Right lobe of liver (tissue), 6 donors: Measurements from ENCODE around the gene NFKBIL1. TPM values are rescaled to one million over a fixed set of nuclear protein-coding genes. Genes with fewer than 3 reads are reported as not detected.
"Not testable (repeated sequence)": the region's sequence is repeated elsewhere in the genome, so short reads cannot be mapped to it uniquely, and the experiment has no call there.

Source experiments
- ATAC-seq, 4 donors: fragments of 200-7000 bp; cut with Tn5 transposase; one replicate each; pipeline ENCODE4 v1.9.1; 2020; ENCODE audit warnings: mild to moderate bottlenecking in 4 of 4, moderate library complexity in 4 of 4
- DNase-seq, 3 donors: peaks; one replicate each; pipeline ENCODE4 v3.0.0-alpha.2; 2020
- H3K27ac ChIP-seq, 3 donors: fragments of 200-600 bp; one replicate each; pipeline ENCODE4 v1.8.0; 2022
- H3K27me3 ChIP-seq, 2 donors: fragments of 200-600 bp; one replicate each; pipeline ENCODE4 v1.8.0; 2022
- H3K36me3 ChIP-seq, 4 donors: fragments of 200-600 bp; sonication (generic) in 1 of 4; one replicate each; pipeline versions ENCODE4 v1.5.1 to v1.8.0; 2017 to 2022; ENCODE audit warnings: control low read depth in 1 of 4
- H3K4me1 ChIP-seq, 4 donors: fragments of 200-600 bp; sonication (generic) in 1 of 4; one replicate each; pipeline versions ENCODE4 v1.5.1 to v1.8.0; 2017 to 2022; ENCODE audit warnings: control low read depth in 1 of 4
- H3K4me3 ChIP-seq, 3 donors: fragments of 200-600 bp; one replicate each; pipeline ENCODE4 v1.8.0; 2022
- H3K9me3 ChIP-seq, 4 donors: fragments of 200-600 bp; sonication (generic) in 1 of 4; one replicate each; pipeline versions ENCODE4 v1.5.1 to v1.8.0; 2017 to 2022; ENCODE audit warnings: control low read depth in 1 of 4
- POLR2A ChIP-seq: fragments of 450-650 bp; IDR thresholded peaks from one replicate; pipeline ENCODE4 v1.6.1; 2017; ENCODE audit warnings: antibody characterized with exemption, mild to moderate bottlenecking
- WGBS: methylation state at CpG from one replicate; pipeline ENCODE4 v1.1.6; 2018; ENCODE audit warnings: low coverage, low lambda C conversion rate; ENCODE audit not compliant: insufficient coverage; ENCODE audit errors: missing lambda C conversion rate; 5-methylcytosine and 5-hydroxymethylcytosine counted together
- intact Hi-C, 2 donors: fragments of 100-400 bp; cut with DNase I; formaldehyde crosslinking; loops; one replicate each; pipeline versions ENCODE4 v1.11.2 to v1.14.1; 2022
- total RNA-seq, 6 experiments: library from RNA; depleted of rRNA in 2 of 6; stranded (reverse); fragments of >200 nt in 2 of 6; fragmentation: NEBNext Ultra II Directional in 3 of 6; extraction: Animal tissue kit (Norgen Biotek cat#: 25700) in 3 of 6; gene quantifications; one replicate each; pipeline versions ENCODE4 v1.1.0 to v1.2.4, GENCODE V29; 2016 to 2023
- TF ChIP-seq, protein P1 (sequence below), 4 donors: fragments of 200-600 bp in 3 of 4; fragments of 450-650 bp in 1 of 4; IDR thresholded peaks; one replicate each; pipeline versions ENCODE4 v1.5.1 to v1.8.0; 2016 to 2022; ENCODE audit warnings: antibody characterized with exemption in 4 of 4, mild to moderate bottlenecking in 2 of 4
- donor health status: DM: no; HTN: yes; CAD: no.
- donor health status: DM: no; HTN: no; CAD: no.
- donor health status: DM: no; HTN: no; CAD: no.
- donor health status: DM: no; HTN: yes; CAD: no.
- donor health status: DM: no; HTN: yes; CAD: no.

Gene NFKBIL1
- total RNA-seq, 6 experiments from 2014 or later, result 7.5 to 10.2 (median 8.3) TPM

DNA sequence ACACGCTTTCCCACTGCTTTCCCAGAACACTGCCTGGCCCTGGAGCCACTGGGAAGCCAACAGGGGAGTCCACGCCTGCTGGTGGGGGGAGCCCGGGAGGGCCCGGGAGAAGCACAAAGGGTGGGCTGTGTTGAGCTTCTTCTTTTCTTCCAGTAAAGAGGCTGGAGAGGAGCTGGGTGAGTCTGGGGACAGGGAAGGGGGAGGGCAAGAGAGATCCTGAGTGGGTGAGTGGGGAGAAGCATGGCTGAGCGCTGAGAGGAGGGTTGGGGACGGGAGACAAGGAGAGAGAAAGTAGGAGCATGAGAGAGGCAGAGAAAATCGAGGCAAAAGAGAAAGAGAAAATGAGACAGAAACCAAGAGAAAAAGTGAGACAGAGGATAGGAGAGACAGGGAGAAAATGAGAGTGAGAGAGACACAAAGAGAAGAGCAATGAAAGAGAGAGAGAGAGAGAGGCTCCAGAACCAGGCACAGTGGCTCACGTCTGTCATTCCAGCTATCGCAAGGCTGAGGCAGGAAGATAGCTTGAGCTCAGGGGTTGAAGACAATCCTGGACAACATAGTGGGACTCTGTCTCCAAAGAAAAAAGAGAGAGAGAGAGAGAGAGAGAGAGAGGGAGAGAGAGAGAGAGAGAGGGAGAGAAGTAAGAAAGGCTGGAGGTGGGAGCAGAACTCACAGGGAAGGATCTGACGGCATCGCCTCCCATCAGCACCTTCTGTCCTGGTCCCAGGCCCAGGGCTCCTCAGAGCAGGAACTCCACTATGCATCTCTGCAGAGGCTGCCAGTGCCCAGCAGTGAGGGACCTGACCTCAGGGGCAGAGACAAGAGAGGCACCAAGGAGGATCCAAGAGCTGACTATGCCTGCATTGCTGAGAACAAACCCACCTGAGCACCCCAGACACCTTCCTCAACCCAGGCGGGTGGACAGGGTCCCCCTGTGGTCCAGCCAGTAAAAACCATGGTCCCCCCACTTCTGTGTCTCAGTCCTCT lies 40.7 kb downstream of the NFKBIL1 start:
- WGBS, result 60% methylated on average over 10 of the region's 12 CpGs
- ATAC-seq, result no peak
- H3K36me3 ChIP-seq, result no peaks in the 10 kb centered on the region
- peak overlapping the region in 1 of 3 donors; percentile 9 for H3K4me3 ChIP-seq
- H3K4me1 ChIP-seq, result no peaks in the 10 kb centered on the region
- H3K27ac ChIP-seq, result peak overlapping the region in 1 of 3 donors; percentile 26
- intact Hi-C loops, result no loop called here
- no peak for DNase-seq
- no peaks in the 10 kb centered on the region for H3K9me3 ChIP-seq
- H3K27me3 ChIP-seq, result no peaks in the 10 kb centered on the region
- TF ChIP-seq POLR2A, result no peak
- TF ChIP-seq, protein P1, sequence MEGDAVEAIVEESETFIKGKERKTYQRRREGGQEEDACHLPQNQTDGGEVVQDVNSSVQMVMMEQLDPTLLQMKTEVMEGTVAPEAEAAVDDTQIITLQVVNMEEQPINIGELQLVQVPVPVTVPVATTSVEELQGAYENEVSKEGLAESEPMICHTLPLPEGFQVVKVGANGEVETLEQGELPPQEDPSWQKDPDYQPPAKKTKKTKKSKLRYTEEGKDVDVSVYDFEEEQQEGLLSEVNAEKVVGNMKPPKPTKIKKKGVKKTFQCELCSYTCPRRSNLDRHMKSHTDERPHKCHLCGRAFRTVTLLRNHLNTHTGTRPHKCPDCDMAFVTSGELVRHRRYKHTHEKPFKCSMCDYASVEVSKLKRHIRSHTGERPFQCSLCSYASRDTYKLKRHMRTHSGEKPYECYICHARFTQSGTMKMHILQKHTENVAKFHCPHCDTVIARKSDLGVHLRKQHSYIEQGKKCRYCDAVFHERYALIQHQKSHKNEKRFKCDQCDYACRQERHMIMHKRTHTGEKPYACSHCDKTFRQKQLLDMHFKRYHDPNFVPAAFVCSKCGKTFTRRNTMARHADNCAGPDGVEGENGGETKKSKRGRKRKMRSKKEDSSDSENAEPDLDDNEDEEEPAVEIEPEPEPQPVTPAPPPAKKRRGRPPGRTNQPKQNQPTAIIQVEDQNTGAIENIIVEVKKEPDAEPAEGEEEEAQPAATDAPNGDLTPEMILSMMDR (IDR thresholded peaks at IDR 0.05), result no peak

DNA sequence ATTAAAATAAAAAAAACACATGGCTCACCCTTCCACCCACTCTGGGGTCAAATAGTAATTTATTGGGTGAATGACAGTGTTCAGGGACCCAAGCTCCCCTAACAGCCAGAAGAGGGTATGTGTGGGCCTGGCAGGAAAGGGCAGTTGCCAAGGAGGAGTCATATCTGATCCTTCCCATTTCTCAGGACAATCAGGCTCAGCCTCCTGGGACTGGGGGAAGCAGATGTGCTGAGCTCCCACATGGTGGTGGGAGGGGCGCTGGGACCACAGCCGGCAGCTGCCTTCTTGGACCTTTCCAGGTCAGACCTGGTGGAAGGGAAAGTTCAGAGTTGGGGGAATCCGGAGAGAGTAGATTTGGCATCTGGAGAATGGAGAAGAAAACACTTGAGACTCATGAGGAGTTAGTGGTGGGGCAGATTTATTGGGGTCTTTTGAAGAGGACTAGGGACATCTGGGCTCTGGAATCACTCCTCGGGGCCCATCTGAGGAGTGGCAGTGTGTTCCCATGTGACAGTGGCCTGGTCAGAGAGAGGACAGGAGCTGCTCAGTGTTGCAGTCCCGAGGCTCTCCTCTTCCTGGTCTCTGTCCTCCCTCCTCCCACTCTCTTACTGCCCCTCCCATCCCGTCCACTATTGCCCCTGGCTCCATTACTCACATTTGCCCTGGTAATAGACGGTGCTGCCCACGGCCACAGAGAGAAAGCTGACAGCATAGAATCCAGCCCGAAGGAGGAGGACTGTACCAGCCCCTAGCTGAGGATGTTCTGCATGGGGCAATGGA lies 41.7 kb downstream of the NFKBIL1 start:
- H3K36me3 ChIP-seq, result no peaks in the 10 kb centered on the region
- DNase-seq, result no peak

DNA sequence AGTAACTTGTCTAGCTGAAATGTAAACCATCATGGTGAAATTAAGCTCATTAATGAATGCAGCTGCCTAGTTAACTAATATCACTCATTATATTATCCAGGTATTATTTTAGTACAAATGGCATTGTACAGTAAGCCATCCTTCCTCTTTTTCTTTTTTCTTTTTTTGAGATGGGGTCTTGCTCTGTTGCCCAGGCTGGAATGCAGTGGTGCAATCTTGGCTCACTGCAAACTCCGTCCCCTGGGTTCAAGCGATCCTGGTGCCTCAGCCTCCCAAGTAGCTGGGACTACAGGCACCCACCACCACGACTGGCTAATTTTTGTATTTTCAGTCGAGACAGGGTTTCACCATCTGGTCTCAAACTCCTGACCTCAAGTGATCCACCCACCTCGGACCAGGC lies 43.3 kb downstream of the NFKBIL1 start:
- 79% methylated on average over 3 of the region's 5 CpGs for WGBS
- H3K27ac ChIP-seq, intact Hi-C loops, H3K9me3 ChIP-seq, H3K36me3 ChIP-seq, DNase-seq, H3K4me1 ChIP-seq, ATAC-seq, H3K4me3 ChIP-seq, H3K27me3 ChIP-seq: not testable (repeated sequence)

More for the DNA sequence above, 41.7 kb downstream of the NFKBIL1 start:
- intact Hi-C loops, result no loop called here
- Histone ChIP-seq H3K4me1 (no peaks in the 10 kb centered on the region), H3K27me3 (no peaks in the 10 kb centered on the region), H3K4me3 (no peak overlapping the region), H3K9me3 (no peaks in the 10 kb centered on the region), H3K27ac (no peak overlapping the region)
- TF ChIP-seq POLR2A, result no peak
- ATAC-seq, result no peak
- WGBS, result 37% methylated on average over 8 of the region's 9 CpGs

DNA sequence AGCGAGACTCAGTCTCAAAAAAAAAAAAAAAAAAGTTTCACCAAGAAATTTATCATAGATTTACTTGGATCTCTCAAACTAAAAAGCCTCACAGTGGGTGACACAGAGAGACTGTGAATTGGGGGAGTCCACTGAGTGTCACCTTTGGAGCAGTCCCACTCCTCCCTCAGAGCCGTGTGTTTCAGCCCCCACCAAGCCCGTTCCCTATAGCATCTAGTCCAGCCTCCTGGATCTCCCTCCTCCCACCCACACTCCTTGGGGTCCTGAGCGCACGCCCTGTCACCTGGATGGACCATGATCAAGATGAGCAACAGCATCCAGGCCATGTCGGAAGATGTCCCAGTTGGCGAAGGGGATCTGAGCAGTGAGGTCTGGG lies 45.0 kb downstream of the NFKBIL1 start:
- Histone ChIP-seq H3K4me3 (no peak overlapping the region), H3K9me3 (no peaks in the 10 kb centered on the region), H3K27ac (no peak overlapping the region), H3K4me1 (no peaks in the 10 kb centered on the region), H3K27me3 (no peaks in the 10 kb centered on the region), H3K36me3 (no peaks in the 10 kb centered on the region)
- no peak for DNase-seq
- ATAC-seq, result no peak
- TF ChIP-seq, protein P1 (IDR thresholded peaks at IDR 0.05), result no peak
- no peak for TF ChIP-seq POLR2A
- intact Hi-C loops, result no loop called here
- WGBS, result 78% methylated on average over 2 of the region's 7 CpGs

DNA sequence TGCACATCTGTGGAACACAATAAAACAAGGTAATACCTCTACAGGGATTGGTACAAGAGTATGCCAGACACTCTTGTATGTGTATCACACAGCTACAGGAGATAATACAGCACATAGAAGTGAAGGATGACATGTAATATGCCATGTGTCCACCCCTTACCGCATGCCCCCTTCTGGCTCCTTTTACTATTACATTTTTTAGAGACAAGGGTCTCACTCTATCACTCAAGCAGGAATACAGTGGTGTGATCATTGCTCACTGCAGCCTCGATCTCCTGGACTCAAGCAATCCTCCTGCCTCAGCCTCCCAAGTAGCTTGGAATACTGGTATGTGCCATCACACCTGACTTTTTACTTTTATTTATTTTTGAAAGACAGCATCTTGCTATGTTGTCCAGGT lies 49.6 kb downstream of the NFKBIL1 start:
- H3K27me3 ChIP-seq, result no peaks in the 10 kb centered on the region
- intact Hi-C loops, result loop anchor here in 1 of 2 donors (5.0 kb wide), 1 partner anchor 45 kb away; no protein-coding TSS in a partner anchor
- H3K4me1 ChIP-seq, result peaks cover 0 to 6% (median 1%) of the 10 kb centered on the region in 4 donors
- no peak for DNase-seq
- no peak overlapping the region for H3K4me3 ChIP-seq
- no peaks in the 10 kb centered on the region for H3K36me3 ChIP-seq
- ATAC-seq, result peak; percentile 49 to 60 (median 54)
- WGBS, result 5% methylated on average over 2 of the region's 2 CpGs
- H3K9me3 ChIP-seq, result no peaks in the 10 kb centered on the region
- no peak overlapping the region for H3K27ac ChIP-seq
- no peak for TF ChIP-seq POLR2A
- TF ChIP-seq, protein P1 (IDR thresholded peaks at IDR 0.05), result peak; percentile 32 to 42 (median 34)
